HCT116 (cell line): ENCODE measurements around the gene NT5C1A.

Experiments
- CEBPB ChIP-seq: IDR thresholded peaks from 2 replicates; pipeline ENCODE4 v1.6.1; 2012; ENCODE audit warnings: low read depth
- EGR1 ChIP-seq: IDR thresholded peaks from 2 replicates; pipeline ENCODE4 v1.6.1; 2012; ENCODE audit warnings: low read depth
- POLR2A ChIP-seq: IDR thresholded peaks from 2 replicates; pipeline ENCODE4 v1.7.0; 2011; ENCODE audit warnings: borderline replicate concordance; ENCODE audit not compliant: insufficient read depth, insufficient read length; ENCODE audit errors: extremely low read depth
- SIN3A ChIP-seq: IDR thresholded peaks from 2 replicates; pipeline ENCODE4 v1.6.1; 2012; ENCODE audit warnings: low read depth
- YY1 ChIP-seq: IDR thresholded peaks from 2 replicates; pipeline ENCODE4 v1.6.1; 2011; ENCODE audit warnings: low read length, low read depth, moderate library complexity, mild to moderate bottlenecking; ENCODE audit not compliant: insufficient replicate concordance; ENCODE audit errors: extremely low read depth
- TF ChIP-seq, protein P1 (sequence below), 3 experiments: fragments of 200-600 bp in 1 of 3; sonication (generic) in 1 of 3; IDR thresholded peaks in 2 of 3; conservative IDR thresholded peaks in 1 of 3; 2 replicates each; pipeline ENCODE4 v1.5.1; 2012 to 2017; ENCODE audit warnings: low read depth in 2 of 3, low read length in 2 of 3, antibody characterized with exemption in 1 of 3, borderline replicate concordance in 1 of 3, control low read depth in 1 of 3, mild to moderate bottlenecking in 1 of 3, mixed read lengths in 1 of 3, mixed run types in 1 of 3, moderate library complexity in 1 of 3; ENCODE audit not compliant: insufficient read depth in 1 of 3

DNA sequence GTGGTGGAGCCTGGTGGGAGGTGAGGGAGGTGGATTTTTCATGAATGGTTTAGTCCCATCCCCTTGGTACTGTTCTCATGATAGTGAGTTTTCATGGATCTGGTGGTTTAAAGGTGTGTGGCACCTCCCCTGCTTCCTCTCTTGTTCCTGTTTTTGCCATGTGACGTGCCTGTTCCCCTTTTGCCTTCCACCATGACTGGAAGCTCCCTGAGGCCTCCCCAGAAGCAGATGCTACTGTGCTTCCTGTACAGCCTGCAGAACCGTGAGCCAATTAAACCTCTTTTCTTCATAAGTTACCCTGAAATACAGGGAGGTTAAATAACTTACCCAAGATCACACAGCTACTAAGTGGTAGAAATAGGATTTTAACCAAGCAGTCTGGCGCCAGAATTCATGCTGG lies 28.2 kb downstream of the NT5C1A start:
- TF ChIP-seq POLR2A (no peak), SIN3A (no peak), EGR1 (no peak), CEBPB (no peak), YY1 (no peak)
- TF ChIP-seq, protein P1, sequence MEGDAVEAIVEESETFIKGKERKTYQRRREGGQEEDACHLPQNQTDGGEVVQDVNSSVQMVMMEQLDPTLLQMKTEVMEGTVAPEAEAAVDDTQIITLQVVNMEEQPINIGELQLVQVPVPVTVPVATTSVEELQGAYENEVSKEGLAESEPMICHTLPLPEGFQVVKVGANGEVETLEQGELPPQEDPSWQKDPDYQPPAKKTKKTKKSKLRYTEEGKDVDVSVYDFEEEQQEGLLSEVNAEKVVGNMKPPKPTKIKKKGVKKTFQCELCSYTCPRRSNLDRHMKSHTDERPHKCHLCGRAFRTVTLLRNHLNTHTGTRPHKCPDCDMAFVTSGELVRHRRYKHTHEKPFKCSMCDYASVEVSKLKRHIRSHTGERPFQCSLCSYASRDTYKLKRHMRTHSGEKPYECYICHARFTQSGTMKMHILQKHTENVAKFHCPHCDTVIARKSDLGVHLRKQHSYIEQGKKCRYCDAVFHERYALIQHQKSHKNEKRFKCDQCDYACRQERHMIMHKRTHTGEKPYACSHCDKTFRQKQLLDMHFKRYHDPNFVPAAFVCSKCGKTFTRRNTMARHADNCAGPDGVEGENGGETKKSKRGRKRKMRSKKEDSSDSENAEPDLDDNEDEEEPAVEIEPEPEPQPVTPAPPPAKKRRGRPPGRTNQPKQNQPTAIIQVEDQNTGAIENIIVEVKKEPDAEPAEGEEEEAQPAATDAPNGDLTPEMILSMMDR (IDR thresholded peaks at IDR 0.05 in 2 of 3, conservative IDR thresholded peaks at IDR 0.05 in 1 of 3; ENCODE audit: borderline replicate concordance in 1 of 3, insufficient read depth in 1 of 3, low read depth in 2 of 3, low read length in 2 of 3): no peak
